Endothelial cell of coronary artery (primary cell): Measurements from ENCODE around the gene SLC39A6. TPM values are rescaled to one million over a fixed set of nuclear protein-coding genes. Genes with fewer than 3 reads are reported as not detected.

Source experiments
- total RNA-seq: library from RNA; depleted of rRNA; stranded (reverse); fragments of >200 nt; gene quantifications from 2 replicates; pipeline ENCODE4 v1.2.3, GENCODE V29; 2014

SLC39A6 gene, protein sequence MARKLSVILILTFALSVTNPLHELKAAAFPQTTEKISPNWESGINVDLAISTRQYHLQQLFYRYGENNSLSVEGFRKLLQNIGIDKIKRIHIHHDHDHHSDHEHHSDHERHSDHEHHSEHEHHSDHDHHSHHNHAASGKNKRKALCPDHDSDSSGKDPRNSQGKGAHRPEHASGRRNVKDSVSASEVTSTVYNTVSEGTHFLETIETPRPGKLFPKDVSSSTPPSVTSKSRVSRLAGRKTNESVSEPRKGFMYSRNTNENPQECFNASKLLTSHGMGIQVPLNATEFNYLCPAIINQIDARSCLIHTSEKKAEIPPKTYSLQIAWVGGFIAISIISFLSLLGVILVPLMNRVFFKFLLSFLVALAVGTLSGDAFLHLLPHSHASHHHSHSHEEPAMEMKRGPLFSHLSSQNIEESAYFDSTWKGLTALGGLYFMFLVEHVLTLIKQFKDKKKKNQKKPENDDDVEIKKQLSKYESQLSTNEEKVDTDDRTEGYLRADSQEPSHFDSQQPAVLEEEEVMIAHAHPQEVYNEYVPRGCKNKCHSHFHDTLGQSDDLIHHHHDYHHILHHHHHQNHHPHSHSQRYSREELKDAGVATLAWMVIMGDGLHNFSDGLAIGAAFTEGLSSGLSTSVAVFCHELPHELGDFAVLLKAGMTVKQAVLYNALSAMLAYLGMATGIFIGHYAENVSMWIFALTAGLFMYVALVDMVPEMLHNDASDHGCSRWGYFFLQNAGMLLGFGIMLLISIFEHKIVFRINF
- 19.9 and 46.8 TPM in 2 replicates for total RNA-seq

DNA sequence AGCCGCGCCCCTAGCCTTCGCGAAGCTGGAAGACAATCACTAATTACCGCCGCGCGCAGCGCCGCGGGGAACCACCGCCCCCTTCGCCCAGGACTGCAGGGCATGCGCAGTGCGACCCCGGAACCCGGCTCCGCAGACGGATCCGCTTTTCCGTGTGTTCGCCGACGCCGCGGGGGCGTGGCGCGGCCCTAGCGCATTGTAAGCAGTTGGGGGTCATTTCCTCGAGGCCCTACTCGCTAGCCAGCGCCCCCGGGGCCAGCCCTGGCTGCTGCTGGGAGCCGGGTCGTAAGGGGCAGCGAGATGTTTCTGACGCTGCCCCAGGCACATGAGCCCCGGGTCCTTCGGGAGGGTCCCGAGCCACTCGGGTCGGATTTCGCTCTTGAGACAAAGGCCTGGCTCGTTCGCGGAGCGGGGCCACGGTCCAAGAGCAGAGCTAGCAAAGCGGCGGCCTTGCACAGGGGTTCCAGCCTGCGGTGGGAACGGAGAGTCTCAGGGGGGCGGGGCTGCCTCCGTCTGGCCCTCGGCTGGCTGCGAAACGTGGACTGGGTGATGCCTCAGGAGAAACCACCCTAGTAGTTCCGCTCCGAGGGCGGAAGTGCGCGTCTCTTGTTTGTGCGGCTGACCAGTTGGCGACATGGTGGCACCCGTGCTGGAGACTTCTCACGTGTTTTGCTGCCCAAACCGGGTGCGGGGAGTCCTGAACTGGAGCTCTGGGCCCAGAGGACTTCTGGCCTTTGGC lies at the start of gene SLC39A6, which contains the start of gene ELP2:
TSS of gene SLC39A6 (minus strand) at position 41 of the 739 bp plus-strand sequence. CDS start 2,333 bp downstream, outside the sequence.
TSS of gene ELP2 (plus strand) at position 600 of the 739 bp plus-strand sequence. CDS start at position 635, 35 bp downstream.

DNA sequence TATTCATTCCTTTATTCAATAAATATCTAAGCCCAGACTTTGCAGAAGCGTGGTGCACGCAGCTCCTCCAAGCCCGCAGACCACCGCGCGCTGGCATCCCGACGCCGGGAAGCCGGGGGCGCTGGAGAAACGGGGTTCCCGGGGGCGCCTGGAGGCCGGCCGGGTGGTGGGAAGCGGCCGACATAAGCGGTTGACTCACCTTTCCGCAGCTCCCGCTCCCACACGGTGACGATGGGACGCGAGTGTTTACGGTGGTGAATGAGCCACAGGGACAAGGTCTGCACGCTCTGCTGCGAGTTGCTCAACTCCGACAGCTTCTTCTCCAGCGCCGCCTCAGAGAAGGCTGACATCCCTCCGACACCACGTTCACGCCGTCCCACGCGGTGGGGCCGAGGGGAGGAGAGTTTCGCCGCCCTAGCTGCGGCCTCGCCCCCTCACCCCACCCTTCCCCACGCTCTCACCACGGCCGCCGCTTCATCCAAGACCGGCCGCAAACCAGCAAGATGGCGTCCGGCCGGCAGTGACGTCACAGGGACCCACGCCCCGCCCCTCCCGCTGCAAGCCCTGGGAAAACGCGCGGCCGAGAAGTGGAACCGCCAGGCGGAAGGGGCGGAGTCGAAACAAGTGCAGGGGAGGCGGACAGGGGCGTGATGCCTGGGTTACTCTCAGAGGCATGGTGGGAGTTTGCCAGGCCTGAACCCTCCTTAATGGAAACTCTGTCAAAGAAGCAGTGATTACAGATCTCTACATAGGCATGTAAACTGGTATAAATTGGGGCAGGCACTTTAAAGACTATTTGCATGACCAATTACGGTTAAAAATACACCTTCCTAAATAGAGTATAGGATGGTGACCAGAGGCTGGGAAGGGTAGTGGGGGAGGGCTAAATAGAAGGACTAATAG lies 61.8 kb downstream of the SLC39A6 start, which contains the start of gene RPRD1A:
TSS of gene RPRD1A (minus strand) at position 505 of the 903 bp plus-strand sequence. CDS start at position 350, 155 bp downstream.

Other genes with a start within 250 kb of the SLC39A6 start
- 48.9 and 51.6 TPM in 2 replicates for gene RPRD1A, start 61.8 kb downstream of the SLC39A6 start, total RNA-seq
- 117 and 142 TPM in 2 replicates for gene ELP2, start 559 bp upstream of the SLC39A6 start, total RNA-seq
- 0.63 and 1.6 TPM in 2 replicates for gene MOCOS, start 58.2 kb upstream of the SLC39A6 start, total RNA-seq
- 0.94 and 4.0 TPM in 2 replicates for gene FHOD3, start 168.4 kb upstream of the SLC39A6 start, total RNA-seq